Measurements from ENCODE around the gene RNU6-9.

RNU6-9 gene

GRCh38 chr19:899336-900042 is 6.2 kb downstream of the RNU6-9 start:
- DNase-seq, result no peak

GRCh38 chr19:900043-900301 is 6.7 kb downstream of the RNU6-9 start:
- no peak for DNase-seq

DNA sequence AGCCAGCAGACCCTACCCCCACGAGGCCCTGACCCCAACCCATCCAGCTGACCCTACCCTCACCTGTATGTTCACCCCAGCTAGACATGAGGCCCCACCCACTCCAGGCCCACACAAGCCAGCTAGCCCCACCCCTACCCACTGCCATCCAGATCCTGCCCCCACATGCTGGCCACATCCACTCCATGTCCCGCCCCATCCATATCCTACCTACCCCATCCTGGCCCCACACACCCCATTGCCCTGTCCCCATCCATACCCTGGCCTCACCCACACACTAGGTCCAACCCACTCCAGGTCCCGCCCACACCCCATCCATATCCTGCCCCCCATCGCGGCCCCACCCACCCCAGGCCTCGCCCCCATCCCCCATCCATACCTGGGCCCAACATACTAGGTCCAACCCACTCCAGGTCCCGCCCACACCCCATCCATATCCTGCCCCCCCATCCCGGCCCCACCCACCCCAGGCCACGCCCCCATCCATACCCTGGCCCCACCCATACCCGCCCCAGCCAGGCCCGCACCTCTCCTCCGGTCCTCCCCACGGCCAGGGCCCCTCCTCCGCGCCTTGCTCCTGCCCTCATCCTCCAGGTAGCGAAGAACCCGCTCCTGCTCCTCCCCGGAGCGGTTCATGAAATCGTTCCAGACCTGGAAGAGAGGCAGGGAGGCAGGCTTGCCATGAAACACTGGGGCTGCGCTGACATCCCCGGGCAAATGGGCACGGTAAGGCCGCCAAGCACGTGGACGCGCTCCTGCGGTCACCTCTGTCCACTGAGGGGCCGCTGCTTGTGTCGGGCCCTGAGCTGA is 7.2 kb downstream of the RNU6-9 start:
- no peak for DNase-seq

DNA sequence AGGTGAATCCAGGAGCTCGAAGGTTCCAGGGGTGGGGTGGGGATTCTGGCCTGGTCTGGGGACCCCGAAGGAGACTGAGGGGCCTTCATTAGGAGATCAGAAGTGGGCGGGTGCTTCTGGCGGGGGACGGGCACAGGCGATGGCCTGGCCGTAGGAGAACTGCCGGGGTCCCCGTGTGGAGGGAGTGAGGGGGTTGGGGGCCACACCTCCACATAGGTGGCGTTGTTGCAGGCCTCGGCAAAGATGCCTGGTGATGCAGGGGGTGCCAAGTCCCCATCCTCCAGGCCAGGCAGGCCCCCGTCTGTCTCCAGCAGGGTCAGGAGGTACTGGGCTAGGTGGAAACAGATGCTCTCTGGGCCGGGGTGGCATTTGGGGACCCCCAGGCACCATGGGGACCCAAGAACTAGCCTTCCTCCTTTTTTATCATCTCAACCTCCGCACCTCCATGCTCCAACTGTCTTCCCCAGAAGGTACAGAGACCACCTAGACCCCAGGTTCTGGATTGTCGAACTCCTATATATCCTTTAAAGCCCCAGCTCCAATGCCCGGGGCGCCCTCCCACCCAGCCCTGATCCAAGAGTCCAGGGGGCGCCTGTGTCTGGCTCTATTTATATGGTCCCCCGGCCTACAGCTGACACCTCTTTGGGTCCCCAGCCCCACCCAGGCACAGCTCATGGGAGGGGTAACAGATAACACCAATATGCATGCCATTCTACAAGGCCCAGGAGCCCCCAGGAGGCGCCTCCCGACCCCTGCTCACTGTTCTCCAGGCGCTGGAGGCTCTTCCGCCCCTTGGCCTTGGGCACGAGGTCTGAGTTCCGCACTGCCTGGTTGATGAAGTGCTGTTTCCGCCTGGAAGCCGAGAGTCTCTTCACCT is 8.2 kb downstream of the RNU6-9 start:
- DNase-seq, result no peak

- DNase-seq, result no peak
Measured at GRCh38 chr19:902093-902370, 8.7 kb downstream of the RNU6-9 start.

DNA sequence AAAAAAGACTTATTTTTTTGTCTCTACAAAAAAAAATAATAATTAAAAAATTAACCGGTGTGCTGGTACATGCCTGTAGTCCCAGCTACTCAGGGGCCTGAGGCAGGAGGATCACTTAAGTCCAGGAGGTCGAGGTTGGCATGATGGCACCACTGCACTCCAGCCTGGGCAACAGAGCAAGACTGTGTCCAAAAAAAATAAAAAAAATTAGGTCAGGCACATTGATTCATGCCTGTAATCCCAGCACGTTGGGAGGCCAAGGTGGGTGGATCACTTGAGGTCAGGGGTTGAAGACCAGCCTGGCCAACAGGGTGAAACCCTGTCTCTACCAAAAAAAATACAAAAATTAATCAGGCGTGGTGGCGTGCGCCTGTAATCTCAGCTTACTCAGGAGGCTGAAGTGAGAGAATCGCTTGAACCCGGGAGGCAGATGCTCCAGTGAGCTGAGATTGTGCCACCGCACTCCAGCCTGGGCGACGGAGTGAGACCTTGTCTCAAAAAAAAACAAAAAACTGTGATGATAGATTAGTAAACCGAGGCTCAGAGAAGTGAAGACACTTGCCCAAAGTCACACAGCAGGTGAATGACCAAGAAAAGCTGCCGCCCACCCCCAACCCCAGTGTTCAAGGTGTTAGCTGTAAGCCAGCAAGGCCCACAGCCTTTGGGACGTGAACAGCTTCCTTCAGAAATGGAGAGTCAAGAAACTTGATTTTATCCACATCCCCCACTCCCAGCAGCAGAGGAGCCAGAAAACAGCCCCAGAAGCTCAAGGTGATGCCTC is 9.4 kb downstream of the RNU6-9 start:
- no peak for DNase-seq

- peak; percentile 55 for DNase-seq
Measured at GRCh38 chr19:903266-903797, 10.0 kb downstream of the RNU6-9 start.

- DNase-seq, result no peak
Measured at GRCh38 chr19:904545-904944, 11.3 kb downstream of the RNU6-9 start.

DNA sequence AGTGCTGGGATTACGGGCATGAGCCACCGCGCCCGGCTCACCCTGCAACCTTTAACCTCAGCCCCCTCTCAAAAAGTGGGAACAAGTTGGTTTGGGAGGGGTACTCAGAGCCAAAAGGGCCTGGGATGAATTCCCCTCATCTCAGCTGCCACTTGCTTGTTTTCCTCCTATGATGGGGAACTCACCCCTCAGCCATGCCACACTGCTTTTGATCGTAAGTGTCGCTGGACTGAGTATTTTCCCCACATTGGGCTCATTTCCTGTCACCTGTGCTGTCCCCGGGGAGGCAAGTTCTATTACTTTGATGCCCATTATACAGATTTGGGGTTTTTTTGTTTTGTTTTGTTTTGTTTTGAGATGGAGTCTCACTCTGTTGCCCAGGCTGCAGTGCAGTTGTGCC is 13.2 kb downstream of the RNU6-9 start:
- DNase-seq, result no peak

- DNase-seq, result no peak
Measured at GRCh38 chr19:907183-907853, 14.0 kb downstream of the RNU6-9 start.

DNA sequence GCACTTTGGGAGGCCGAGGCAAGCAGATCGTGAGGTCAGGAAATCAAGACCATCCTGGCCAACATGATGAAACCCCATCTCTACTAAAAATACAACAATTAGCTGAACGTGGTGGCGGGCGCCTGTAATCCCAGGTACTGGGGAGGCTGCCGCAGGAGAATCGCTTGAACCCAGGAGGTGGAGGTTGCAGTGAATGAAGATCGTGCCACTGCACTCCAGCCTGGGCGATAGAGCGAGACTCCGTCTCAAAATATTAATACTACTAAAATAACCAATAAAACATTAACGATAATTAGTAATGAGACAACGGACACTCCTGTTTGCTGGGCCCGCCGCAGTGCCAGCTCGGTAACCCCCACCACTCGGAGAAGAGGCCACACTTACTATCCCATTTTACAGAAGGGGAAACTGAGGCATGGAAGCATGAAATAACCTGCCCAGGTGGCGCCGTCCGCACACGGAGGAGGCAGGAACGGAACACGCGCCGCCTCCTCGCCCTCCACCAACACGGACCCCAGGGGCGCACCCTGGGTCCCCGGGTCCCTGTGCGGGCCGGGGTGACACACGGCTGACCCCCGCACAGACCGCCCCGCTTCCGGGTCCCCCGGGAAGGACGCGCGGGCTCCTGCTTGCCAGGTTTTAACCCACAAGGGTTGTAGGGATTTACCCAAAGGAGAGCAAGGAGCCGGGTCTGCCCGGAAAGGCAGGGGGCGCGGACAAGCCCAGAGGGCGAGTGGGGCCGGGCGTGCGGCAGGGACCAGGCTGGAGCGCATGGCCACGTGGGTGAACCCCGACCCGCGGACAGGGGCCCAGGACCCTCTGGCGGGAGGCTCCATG is 18.1 kb downstream of the RNU6-9 start:
- no peak for DNase-seq

DNA sequence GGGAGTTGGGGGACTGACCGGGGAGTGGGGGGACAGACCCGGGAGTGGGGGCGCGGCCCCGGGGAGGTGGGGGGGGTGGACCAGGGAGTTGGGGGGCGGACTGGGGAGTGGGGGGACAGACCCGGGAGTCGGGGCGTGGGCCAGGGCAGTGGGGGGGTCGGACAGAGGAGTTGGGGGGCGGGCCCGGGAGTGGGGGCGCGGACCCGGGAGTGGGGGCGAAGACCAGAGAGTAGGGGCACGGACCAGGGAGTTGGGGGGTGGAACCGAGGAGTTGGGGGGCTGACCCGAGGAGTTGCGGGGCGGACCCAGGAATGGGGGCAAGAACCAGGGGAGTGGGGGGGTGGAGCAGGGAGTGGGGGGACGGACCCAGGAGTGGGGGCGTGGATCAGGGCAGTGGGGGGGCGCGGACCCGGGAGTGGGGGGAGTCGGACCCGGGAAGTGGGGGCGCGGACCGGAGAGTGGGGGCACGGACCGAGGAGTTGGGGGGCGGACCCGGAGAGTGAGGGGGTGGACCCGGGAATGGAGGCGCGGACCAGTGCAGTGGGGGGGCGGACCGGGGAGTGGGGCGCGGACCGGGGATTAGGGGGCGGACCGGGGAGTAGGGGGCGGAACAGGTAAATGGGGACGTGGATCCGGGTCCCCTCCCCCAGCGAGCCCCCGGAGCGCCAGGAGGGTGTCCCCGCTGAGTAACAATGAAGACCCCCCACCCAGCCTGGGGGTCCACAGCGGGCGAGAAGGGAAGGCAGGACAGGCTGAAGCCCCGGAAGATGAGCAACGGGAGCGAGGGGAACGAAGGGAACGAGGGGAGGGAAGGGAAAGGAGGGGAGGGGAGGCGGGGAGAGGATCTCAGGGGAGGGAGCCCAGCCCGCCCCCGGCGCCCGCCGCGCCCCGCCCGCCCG is 19.1 kb downstream of the RNU6-9 start:
- no peak for DNase-seq

- DNase-seq, result peak; percentile 17
Measured at GRCh38 chr19:913080-913748, 19.9 kb downstream of the RNU6-9 start, which contains the start of gene R3HDM4. TSS of gene R3HDM4 (minus strand) at chr19:913219. CDS start at chr19:913157, 62 bp downstream.

- DNase-seq, result no peak
Measured at GRCh38 chr19:916645-917322, 23.5 kb downstream of the RNU6-9 start.

DNA sequence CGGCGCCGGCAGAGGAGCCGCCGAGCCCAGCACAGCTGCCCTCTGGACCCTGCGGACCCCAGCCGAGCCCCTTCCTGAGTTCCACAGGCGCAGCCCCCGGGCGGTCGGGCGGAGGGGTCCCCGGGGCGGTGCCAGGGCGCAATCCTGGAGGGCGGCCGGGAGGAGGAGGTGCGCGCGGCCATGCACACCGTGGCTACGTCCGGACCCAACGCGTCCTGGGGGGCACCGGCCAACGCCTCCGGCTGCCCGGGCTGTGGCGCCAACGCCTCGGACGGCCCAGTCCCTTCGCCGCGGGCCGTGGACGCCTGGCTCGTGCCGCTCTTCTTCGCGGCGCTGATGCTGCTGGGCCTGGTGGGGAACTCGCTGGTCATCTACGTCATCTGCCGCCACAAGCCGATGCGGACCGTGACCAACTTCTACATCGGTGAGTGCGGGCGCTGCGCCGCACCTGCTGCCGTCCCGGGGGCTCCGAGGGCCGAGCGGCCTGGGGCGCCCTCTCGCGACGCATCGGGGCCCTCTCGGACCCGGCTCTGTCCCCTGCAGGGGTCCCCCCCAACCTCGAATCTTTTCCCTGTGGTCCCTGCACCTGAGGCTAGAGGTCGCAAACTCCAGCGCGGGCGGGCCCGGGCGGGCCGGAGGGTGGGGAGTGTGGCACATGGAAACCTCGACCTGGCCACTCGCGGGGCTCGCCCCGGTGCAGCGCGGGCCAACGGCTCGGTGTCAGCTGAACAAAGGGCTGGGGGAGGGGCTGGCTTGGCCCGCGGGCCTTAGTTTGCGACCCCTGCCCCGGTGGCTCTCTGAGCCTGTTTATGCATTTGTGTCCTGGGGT is 24.3 kb downstream of the RNU6-9 start, which contains the start of gene KISS1R:
KISS1R (plus strand) TSS at position 11 of the 829 bp plus-strand sequence; CDS start at position 181, 170 bp downstream.
- DNase-seq, result no peak

- no peak for DNase-seq
Measured at GRCh38 chr19:918152-918437, 24.8 kb downstream of the RNU6-9 start.

DNA sequence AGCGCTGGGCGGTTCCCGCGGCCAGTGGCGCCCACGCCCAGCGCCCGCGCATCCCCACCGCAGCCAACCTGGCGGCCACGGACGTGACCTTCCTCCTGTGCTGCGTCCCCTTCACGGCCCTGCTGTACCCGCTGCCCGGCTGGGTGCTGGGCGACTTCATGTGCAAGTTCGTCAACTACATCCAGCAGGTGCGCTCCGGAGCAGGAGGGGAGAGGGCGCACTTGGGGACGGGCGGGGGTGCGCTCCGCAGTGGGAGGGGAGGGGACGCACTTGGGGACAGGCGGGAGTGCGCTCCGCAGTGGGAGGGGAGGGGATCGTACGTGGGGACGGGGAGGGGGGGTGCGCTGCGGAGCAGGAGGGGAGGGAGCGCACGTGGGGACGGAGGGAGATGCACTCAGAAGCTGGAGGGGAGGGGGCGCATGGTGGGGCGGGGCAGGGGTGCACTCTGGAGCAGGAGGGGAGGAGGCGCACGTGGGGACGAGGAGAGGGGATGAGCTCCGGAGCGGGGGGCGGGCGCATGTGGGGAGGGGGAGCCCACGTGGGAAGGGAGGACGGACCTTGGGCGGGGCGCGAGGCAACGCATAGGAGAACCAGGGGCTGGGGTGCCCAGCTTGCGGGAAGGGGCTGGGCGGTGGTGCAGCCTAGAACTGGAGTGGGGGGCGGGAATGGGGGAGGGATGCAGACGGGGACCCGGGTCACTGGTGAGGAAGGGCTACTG is 25.4 kb downstream of the RNU6-9 start:
- DNase-seq, result peak; percentile 20
